Measurements from ENCODE around the gene CYSTM1. TPM values are rescaled to one million over a fixed set of nuclear protein-coding genes. Genes with fewer than 3 reads are reported as not detected.

Gene CYSTM1
- total and polyA plus RNA-seq, 2 donors (not counting 3 experiments of a cell fraction or from before 2014, with no cell fraction given) = 28.9 to 41.5 TPM

- intact Hi-C loops (cut with micrococcal nuclease) = no loop called here
- dilution Hi-C loops (cut with MboI; ENCODE audit: extremely low pct_ligation_motif_present, low sequenced_read_pairs) = no loop called here
- TF ChIP-seq JUN (IDR thresholded peaks at IDR 0.05; ENCODE audit: borderline replicate concordance, insufficient read depth, insufficient read length, low read depth) (no peak), GATA2 (IDR thresholded peaks at IDR 0.05; ENCODE audit: insufficient read depth, insufficient read length, low read depth, low read length) (no peak), EZH2 (IDR thresholded peaks at IDR 0.05; ENCODE audit: borderline replicate concordance, low read depth, low read length, severe bottlenecking) (no peak)
Observed at GRCh38 chr5:140262221-140262620, 87.2 kb downstream of the CYSTM1 start.

GRCh38 chr5:140262839-140263238 lies 87.9 kb downstream of the CYSTM1 start:
- Histone ChIP-seq H2AFZ (ENCODE audit: low read depth, low read length) (no peak overlapping the region), H3K9ac (replicated peaks; ENCODE audit: extremely low read depth, insufficient read depth, low read length) (no peak overlapping the region), H4K20me1 (replicated peaks; ENCODE audit: control insufficient read depth, extremely low read depth, insufficient read depth, low read length) (no peaks in the 10 kb centered on the region), H3K9me3 (replicated peaks; ENCODE audit: control insufficient read depth, insufficient read depth, low read length) (no peaks in the 10 kb centered on the region), H3K4me3 (replicated peaks in 1 of 3; ENCODE audit: insufficient read depth in 1 of 3, low read depth in 1 of 3, low read length in 3 of 3) (no peak overlapping the region), H3K27me3 (ENCODE audit: control insufficient read depth in 2 of 2, insufficient read depth in 2 of 2, low read length in 2 of 2) (no peaks in the 10 kb centered on the region), H3K4me2 (ENCODE audit: insufficient read depth, low read length) (no peak overlapping the region), H3K27ac (ENCODE audit: insufficient read depth, low read depth, low read length) (peak overlapping the region; percentile 84), H3K79me2 (ENCODE audit: control insufficient read depth, insufficient read depth, low read length) (peaks cover 49% of the 10 kb centered on the region), H3K4me1 (ENCODE audit: control insufficient read depth, extremely low read depth, insufficient read depth, low read length) (peaks cover 42% of the 10 kb centered on the region), H3K36me3 (ENCODE audit: control insufficient read depth in 2 of 2, extremely low read depth in 1 of 2, insufficient read depth in 2 of 2, low read length in 2 of 2) (peaks cover 0 to 7% of the 10 kb centered on the region in 2 experiments), H3K9me1 (replicated peaks; ENCODE audit: control insufficient read depth, extremely low read depth, insufficient read depth, low read length) (no peaks in the 10 kb centered on the region)
- intact Hi-C loops (cut with micrococcal nuclease) (no loop called here), dilution Hi-C loops (cut with MboI; ENCODE audit: extremely low pct_ligation_motif_present, low sequenced_read_pairs) (no loop called here)
- POLR2A ChIA-PET = interaction anchor here (1.9 kb wide), 1 partner anchor 18 kb away, joined by 7 read pairs; no protein-coding TSS in a partner anchor
- no peak for TF ChIP-seq EZH2 (IDR thresholded peaks at IDR 0.05; ENCODE audit: borderline replicate concordance, low read depth, low read length, severe bottlenecking)
- no peak for TF ChIP-seq POLR2A (IDR thresholded peaks at IDR 0.05; ENCODE audit: low read depth, low read length)
- TF ChIP-seq MAX (IDR thresholded peaks at IDR 0.05; ENCODE audit: insufficient read depth, insufficient read length) = no peak
- no peak for TF ChIP-seq POLR2AphosphoS5 (IDR thresholded peaks at IDR 0.05; ENCODE audit: insufficient read depth, low read depth, low read length)
- TF ChIP-seq FOS (IDR thresholded peaks at IDR 0.05; ENCODE audit: borderline replicate concordance, insufficient read depth, low read length) = no peak
- TF ChIP-seq GATA2 (IDR thresholded peaks at IDR 0.05; ENCODE audit: insufficient read depth, insufficient read length, low read depth, low read length) = no peak
- no peak for TF ChIP-seq CTCF (IDR thresholded peaks at IDR 0.05; ENCODE audit: extremely low read depth in 1 of 2, insufficient read depth in 1 of 2, low read depth in 1 of 2, low read length in 2 of 2)
- TF ChIP-seq MYC (IDR thresholded peaks at IDR 0.05; ENCODE audit: low read depth, low read length) = no peak
- TF ChIP-seq JUN (IDR thresholded peaks at IDR 0.05; ENCODE audit: borderline replicate concordance, insufficient read depth, insufficient read length, low read depth) = no peak
- CTCF ChIA-PET = interaction anchor here (0.9 to 6.1 kb wide), 7 partner anchors 11 to 89 kb away, joined by 3 to 64 read pairs (median 7); partner anchors contain the start of gene HBEGF
- no peak for FAIRE-seq
- BruUV-seq (replicated peaks) = no TSS peak
- no peak for DNase-seq (ENCODE audit: low read depth, low spot score)

More at GRCh38 chr5:140262221-140262620, 87.2 kb downstream of the CYSTM1 start:
- H3K9ac ChIP-seq (replicated peaks; ENCODE audit: extremely low read depth, insufficient read depth, low read length) = no peak overlapping the region
- H3K9me3 ChIP-seq (replicated peaks; ENCODE audit: control insufficient read depth, insufficient read depth, low read length) = no peaks in the 10 kb centered on the region
- H3K79me2 ChIP-seq (ENCODE audit: control insufficient read depth, insufficient read depth, low read length) = peaks cover 54% of the 10 kb centered on the region
- H3K27me3 ChIP-seq (ENCODE audit: control insufficient read depth in 2 of 2, insufficient read depth in 2 of 2, low read length in 2 of 2) = no peaks in the 10 kb centered on the region
- peak overlapping the region; percentile 80 for H3K4me2 ChIP-seq (ENCODE audit: insufficient read depth, low read length)
- peaks cover 0 to 8% of the 10 kb centered on the region in 2 experiments for H3K36me3 ChIP-seq (ENCODE audit: control insufficient read depth in 2 of 2, extremely low read depth in 1 of 2, insufficient read depth in 2 of 2, low read length in 2 of 2)
- peaks cover 36% of the 10 kb centered on the region for H3K4me1 ChIP-seq (ENCODE audit: control insufficient read depth, extremely low read depth, insufficient read depth, low read length)
- peak overlapping the region; percentile 84 for H3K27ac ChIP-seq (ENCODE audit: insufficient read depth, low read depth, low read length)
- no TSS peak for BruUV-seq (replicated peaks)
- CTCF ChIA-PET = interaction anchor here (0.6 to 6.1 kb wide), 18 partner anchors 10 to 475 kb away, joined by 3 to 64 read pairs (median 7); partner anchors contain the start of gene HBEGF
- H3K9me1 ChIP-seq (replicated peaks; ENCODE audit: control insufficient read depth, extremely low read depth, insufficient read depth, low read length) = no peaks in the 10 kb centered on the region
- no peaks in the 10 kb centered on the region for H4K20me1 ChIP-seq (replicated peaks; ENCODE audit: control insufficient read depth, extremely low read depth, insufficient read depth, low read length)
- POLR2A ChIA-PET = interaction anchor here (1.0 to 2.4 kb wide), 4 partner anchors 10 to 84 kb away, joined by 3 to 18 read pairs (median 6); partner anchors contain the start of gene HBEGF
- no peak overlapping the region for H2AFZ ChIP-seq (ENCODE audit: low read depth, low read length)
- FAIRE-seq (no peak), DNase-seq (ENCODE audit: low read depth, low spot score) (no peak)
- H3K4me3 ChIP-seq (replicated peaks in 1 of 3; ENCODE audit: insufficient read depth in 1 of 3, low read depth in 1 of 3, low read length in 3 of 3) = no peak overlapping the region
